ENCODE data around the gene DNASE1L3. TPM values are rescaled to one million over a fixed set of nuclear protein-coding genes. Genes with fewer than 3 reads are reported as not detected.
"Not testable (repeated sequence)": the region's sequence is repeated elsewhere in the genome, so short reads cannot be mapped to it uniquely, and the experiment has no call there.

DNASE1L3 gene
- total RNA-seq, 1 experiment from 2014 or later = not detected

- in situ Hi-C loops (cut with HindIII; ENCODE audit: low pct_unique_long_range_greater_than_20kb, low sequenced_read_pairs) = no loop called here
- DNase-seq (ENCODE audit: low read depth) = no peak
These were observed 4.3 kb downstream of the DNASE1L3 start for GRCh38 chr3:58206406-58207011.

- in situ Hi-C loops (cut with HindIII; ENCODE audit: low pct_unique_long_range_greater_than_20kb, low sequenced_read_pairs) = no loop called here
- DNase-seq (ENCODE audit: low read depth) = no peak
These were observed 4.8 kb downstream of the DNASE1L3 start for GRCh38 chr3:58205981-58206380.

GRCh38 chr3:58204720-58205119 is 6.1 kb downstream of the DNASE1L3 start:
- DNase-seq (ENCODE audit: low read depth) = no peak
- in situ Hi-C loops (cut with HindIII; ENCODE audit: low pct_unique_long_range_greater_than_20kb, low sequenced_read_pairs) = no loop called here

- no peak for DNase-seq (ENCODE audit: low read depth)
- in situ Hi-C loops (cut with HindIII; ENCODE audit: low pct_unique_long_range_greater_than_20kb, low sequenced_read_pairs) = no loop called here
These were observed 7.2 kb downstream of the DNASE1L3 start for GRCh38 chr3:58203541-58203940.

- in situ Hi-C loops (cut with HindIII; ENCODE audit: low pct_unique_long_range_greater_than_20kb, low sequenced_read_pairs) = no loop called here
- no peak for DNase-seq (ENCODE audit: low read depth)
These were observed 7.8 kb downstream of the DNASE1L3 start for GRCh38 chr3:58202917-58203360.

GRCh38 chr3:58201451-58201850 is 9.3 kb downstream of the DNASE1L3 start:
- in situ Hi-C loops (cut with HindIII; ENCODE audit: low pct_unique_long_range_greater_than_20kb, low sequenced_read_pairs); DNase-seq (ENCODE audit: low read depth): not testable (repeated sequence)

DNA sequence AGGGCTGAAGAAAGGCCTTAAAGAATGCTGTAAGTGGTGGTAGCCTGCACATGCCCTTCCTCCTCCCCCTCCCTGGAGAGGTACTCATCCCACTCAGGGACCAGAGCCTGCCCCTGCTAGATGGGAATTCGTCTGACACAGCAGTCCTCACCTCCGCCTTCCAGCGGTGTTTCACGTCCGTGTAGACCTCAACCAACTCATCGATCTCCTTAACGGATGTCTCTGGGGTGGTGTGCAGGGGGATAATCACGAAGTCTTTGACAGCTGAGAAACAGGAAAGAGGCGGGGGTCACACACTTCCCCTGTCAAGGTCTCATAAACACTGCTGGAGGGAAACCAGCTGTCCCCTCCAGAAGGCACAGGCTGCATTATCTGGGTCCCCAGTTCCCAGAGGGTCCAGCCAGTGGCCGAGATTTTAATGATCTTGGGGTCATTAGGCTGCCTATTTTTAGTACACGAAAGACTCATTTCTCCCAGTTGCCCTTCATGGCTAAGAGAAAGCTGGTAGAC is 9.9 kb downstream of the DNASE1L3 start:
- in situ Hi-C loops (cut with HindIII; ENCODE audit: low pct_unique_long_range_greater_than_20kb, low sequenced_read_pairs) = no loop called here
- DNase-seq (ENCODE audit: low read depth) = no peak

DNA sequence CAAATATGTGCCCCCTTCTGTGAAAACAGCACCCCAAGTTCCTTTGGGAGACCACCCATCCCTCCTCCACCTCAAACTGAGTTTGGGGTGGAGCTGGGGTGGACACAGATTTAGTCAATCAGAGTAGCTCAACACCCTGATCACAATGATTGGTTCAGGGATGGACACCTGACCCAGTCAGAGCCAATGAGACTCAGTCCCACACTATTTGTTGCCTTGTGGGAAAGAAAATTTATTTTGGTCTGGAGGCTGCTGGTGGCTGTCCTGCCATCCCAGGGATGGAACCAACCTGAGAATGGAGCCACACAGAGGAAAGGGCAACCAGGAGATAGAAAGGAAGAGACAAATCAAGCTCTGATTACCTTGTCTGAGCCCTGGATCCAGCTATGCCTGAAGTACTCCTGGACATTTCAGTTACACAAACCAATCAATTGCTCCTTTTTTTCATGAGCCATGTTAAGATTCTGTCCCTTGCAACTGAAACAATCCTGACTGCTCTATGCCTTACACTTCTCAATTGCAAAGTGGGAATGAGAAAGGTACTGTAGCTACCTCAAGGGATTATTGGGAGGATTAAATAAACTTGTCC is 10.6 kb downstream of the DNASE1L3 start:
- in situ Hi-C loops (cut with HindIII; ENCODE audit: low pct_unique_long_range_greater_than_20kb, low sequenced_read_pairs) = no loop called here
- no peak for DNase-seq (ENCODE audit: low read depth)

DNA sequence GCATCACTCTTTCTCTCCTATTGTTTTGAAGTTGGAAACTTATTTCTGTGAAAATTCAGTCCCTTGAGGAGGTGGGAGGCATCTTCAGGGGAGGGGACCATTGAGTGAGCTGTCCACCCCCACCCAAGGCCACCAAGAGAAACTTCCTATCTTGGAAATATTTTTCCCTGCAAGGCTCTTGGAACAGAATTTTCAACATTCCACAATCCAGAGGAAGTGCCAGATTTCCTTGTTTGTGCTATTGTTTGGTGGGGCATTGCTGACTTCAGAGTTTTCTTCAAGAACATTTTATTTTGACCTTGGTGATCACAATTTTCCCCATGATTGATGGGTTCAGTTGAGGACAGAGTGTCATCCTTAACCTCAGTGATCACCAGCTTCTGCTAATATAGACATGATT is 12.0 kb downstream of the DNASE1L3 start:
- DNase-seq (ENCODE audit: low read depth) = no peak
- in situ Hi-C loops (cut with HindIII; ENCODE audit: low pct_unique_long_range_greater_than_20kb, low sequenced_read_pairs) = no loop called here

DNA sequence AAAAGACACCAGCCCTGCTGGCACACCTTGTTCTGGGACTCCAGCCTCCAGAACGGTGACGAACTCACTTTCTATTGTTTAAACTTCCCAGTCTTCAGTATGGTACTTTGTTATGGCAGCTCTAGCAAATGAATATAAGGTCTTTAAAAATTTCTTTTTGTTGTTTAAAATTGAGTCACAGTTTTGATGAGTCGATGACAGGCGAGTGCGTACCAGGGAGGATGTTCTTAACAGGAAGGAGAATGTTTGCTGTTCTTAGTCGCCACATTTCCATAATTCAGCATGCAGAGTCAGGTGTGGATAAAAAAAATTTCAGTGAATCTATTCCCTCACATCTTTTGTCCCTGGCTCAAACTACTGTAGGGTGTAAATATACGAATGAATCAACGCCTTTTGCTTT is 12.4 kb downstream of the DNASE1L3 start:
- in situ Hi-C loops (cut with HindIII; ENCODE audit: low pct_unique_long_range_greater_than_20kb, low sequenced_read_pairs) = no loop called here
- no peak for DNase-seq (ENCODE audit: low read depth)

DNA sequence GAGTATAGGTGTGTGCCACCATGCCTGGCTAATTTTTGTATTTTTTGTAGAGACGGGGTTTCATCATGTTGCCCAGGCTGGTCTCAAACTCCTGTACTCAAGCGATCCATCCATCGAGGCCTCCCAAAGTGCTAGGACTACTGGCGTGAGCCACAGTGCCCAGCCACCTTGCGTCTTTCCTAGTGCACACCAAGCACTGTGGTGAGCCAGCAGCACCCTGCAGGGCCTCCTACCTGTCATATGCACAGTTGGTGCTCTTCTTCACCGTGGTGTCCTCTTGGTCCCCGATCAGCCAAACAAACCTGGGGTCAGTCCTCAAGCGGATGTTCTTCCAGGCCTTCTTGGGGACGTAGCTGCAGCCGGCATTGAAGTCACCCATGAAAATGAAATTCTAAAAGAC is 13.2 kb downstream of the DNASE1L3 start:
- in situ Hi-C loops (cut with HindIII; ENCODE audit: low pct_unique_long_range_greater_than_20kb, low sequenced_read_pairs) = no loop called here
- no peak for DNase-seq (ENCODE audit: low read depth)

DNA sequence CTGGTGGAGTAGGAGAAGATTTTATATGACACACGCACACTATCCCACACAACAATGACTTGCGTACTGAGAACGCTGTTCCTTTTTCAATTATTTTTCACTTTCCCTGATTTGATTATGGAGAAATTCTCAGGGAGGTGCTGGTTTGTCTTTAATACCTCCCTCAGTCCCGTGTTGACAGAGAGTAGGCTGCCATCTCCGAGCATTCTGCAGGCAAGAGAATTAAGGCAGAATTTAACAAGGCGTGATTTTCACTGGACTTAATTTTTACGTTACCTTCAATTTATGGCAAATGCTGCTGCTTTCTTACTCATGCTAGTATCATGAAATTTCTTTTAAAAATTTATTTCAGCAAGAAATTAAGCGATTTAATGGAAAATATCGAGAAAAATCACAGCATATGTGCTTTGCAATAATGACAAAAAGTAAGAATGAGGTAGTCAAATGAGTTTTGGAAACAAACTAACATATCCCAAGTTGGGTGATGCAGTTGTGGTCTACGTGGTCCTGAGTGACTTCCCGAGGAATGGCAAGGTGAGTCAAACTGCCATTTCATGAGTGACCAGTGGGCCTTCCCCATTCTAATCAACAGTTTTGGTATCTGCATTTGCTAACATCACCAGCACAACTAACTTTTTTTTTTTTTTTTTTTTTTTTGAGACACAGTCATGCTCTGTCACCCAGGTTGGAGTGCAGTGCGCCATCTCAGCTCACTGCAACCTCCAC is 16.9 kb downstream of the DNASE1L3 start:
- DNase-seq (ENCODE audit: low read depth) = no peak
- in situ Hi-C loops (cut with HindIII; ENCODE audit: low pct_unique_long_range_greater_than_20kb, low sequenced_read_pairs) = no loop called here

DNA sequence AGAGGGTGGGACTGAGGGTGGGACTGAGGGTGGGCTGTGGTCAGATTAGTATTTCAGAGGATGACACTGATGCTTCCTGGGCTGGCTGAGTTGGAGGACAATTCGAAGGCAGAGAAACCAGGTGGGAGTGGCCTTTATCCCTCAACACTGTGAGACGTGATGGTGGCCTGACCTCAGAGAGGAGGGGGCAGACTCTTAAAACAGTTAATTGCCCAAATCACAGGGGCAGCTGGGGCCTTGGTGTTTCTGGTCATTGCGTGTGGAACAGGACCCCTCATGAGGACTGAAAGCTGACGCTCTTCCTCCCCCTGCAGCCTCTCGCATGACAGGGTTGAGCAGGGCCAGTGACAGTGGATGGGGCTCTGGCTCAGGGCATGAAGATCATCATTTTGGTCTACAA is 18.7 kb downstream of the DNASE1L3 start:
- in situ Hi-C loops (cut with HindIII; ENCODE audit: low pct_unique_long_range_greater_than_20kb, low sequenced_read_pairs) = no loop called here
- DNase-seq (ENCODE audit: low read depth) = no peak

GRCh38 chr3:58191361-58191991 is 19.3 kb downstream of the DNASE1L3 start:
- in situ Hi-C loops (cut with HindIII; ENCODE audit: low pct_unique_long_range_greater_than_20kb, low sequenced_read_pairs) = no loop called here

DNA sequence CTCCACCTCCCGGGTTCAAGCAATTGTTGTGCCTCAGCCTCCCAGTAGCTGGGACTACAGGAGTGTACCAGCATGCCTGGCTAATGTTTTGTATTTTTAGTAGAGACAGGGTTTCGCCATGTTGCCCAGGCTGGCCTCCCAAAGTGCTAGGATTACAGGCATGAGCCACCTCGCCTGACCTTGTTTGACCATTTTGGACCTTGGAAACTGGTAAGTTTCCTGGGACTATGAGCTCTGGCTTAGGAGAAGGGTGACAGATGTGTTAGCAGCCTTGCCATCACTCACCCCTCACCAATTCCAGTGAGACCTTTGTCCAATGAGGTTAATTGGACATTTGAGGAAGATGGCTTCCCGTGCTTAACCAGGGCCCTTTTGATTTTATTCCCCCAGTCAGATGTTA is 19.9 kb downstream of the DNASE1L3 start:
- in situ Hi-C loops (cut with HindIII; ENCODE audit: low pct_unique_long_range_greater_than_20kb, low sequenced_read_pairs) = no loop called here
- DNase-seq (ENCODE audit: low read depth) = no peak

More at GRCh38 chr3:58191361-58191991, 19.3 kb downstream of the DNASE1L3 start:
- no peak for DNase-seq (ENCODE audit: low read depth)

GRCh38 chr3:58190291-58190690 is 20.5 kb downstream of the DNASE1L3 start:
- in situ Hi-C loops (cut with HindIII; ENCODE audit: low pct_unique_long_range_greater_than_20kb, low sequenced_read_pairs) = no loop called here
- DNase-seq (ENCODE audit: low read depth) = no peak

- in situ Hi-C loops (cut with HindIII; ENCODE audit: low pct_unique_long_range_greater_than_20kb, low sequenced_read_pairs) = no loop called here
- DNase-seq (ENCODE audit: low read depth) = no peak
These were observed 21.1 kb downstream of the DNASE1L3 start for GRCh38 chr3:58189691-58190090.

- in situ Hi-C loops (cut with HindIII; ENCODE audit: low pct_unique_long_range_greater_than_20kb, low sequenced_read_pairs) = no loop called here
- DNase-seq (ENCODE audit: low read depth) = no peak
These were observed 21.8 kb downstream of the DNASE1L3 start for GRCh38 chr3:58188921-58189451.

DNA sequence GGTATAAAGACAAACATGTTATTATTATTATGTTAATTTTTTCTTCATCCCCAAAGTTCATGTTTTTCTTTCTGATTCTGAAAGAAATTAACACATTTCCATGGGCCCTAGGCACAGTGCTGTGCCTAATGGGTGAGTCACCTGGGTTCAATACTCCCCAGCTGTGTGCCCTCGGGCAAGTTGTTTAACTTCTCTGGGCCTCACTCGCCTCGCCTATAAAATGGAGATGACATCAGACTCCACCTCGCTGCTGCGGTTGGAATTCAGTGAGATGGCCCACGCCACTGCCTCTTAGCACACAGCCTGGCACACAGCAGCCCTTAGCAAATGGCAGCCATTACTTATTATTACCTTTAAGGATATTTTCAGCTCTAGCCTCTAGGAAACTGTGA is 22.6 kb downstream of the DNASE1L3 start:
- DNase-seq (ENCODE audit: low read depth) = no peak
- in situ Hi-C loops (cut with HindIII; ENCODE audit: low pct_unique_long_range_greater_than_20kb, low sequenced_read_pairs) = no loop called here
